AML-193 (cell line): Measurements from ENCODE around the gene HELZ.
"Not testable (repeated sequence)": the region's sequence is repeated elsewhere in the genome, so short reads cannot be mapped to it uniquely, and the experiment has no call there.

Source experiments
- DNase-seq, 2 experiments: peaks; one replicate each; lab custom pipeline; 2025; lab: John Stamatoyannopoulos, UW

HELZ gene

GRCh38 chr17:67116045-67116575 lies 128.9 kb downstream of the HELZ start:
- no peak for DNase-seq

GRCh38 chr17:67115401-67115800 lies 129.6 kb downstream of the HELZ start:
- no peak for DNase-seq

DNA sequence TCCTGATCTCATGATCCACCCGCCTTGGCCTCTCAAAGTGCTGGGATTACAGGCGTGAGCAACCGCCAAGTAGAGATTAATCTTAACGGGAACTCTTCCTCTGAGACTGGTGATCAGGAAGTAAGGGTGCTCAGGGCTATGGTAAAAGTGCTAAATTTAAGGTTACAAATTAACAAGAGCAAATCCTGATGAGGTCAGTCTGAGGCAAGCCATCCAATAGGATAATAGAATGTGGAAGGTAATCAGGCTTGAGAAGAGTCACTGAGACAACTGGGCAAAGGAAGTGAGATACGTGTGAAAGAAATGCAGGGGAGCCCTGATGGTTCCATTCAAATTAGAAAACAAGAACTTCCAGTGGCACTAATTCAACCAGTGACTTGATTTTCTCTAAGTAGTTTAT lies 131.5 kb downstream of the HELZ start:
- DNase-seq = no peak

DNA sequence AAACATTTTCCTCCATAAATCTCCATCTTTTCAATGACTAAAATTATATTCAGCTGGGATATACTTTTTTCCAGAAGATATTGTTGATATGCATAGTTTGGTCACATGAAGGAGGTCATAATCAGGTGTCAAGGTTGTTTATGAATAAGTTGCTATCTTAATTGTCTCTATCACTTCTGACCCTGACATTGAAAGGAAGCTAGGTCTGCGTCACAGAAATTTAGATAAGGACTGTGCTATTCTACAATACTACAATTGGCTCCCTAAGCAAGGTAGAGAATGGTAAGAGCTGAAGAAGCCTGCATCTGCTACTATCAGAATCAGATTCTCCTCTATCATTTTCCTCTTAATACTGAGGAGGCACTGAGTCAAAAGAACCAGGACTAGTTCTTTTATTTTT lies 133.2 kb downstream of the HELZ start:
- DNase-seq = no peak

DNA sequence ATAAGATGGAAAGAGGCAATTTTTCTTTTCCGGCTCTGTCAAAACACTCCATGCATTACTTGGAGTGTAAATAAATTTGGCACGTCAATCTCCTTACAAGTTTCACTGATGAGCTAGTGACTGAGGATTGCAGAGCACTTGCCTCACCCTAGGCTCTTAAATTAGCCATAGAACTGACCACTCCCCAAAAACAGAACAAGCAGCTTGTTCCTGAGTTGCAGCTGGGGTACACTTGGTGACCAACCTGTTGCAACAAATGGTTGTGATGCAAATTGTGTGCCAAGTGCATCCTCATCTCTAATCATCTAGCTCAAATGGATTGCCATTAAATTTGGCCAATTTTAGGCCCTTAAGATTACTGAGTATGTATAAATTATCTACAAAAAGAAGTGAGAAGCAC lies 133.7 kb downstream of the HELZ start:
- DNase-seq = no peak

GRCh38 chr17:67110619-67111018 lies 134.4 kb downstream of the HELZ start:
- DNase-seq = no peak

GRCh38 chr17:67109111-67109510 lies 135.9 kb downstream of the HELZ start:
- DNase-seq = no peak

DNA sequence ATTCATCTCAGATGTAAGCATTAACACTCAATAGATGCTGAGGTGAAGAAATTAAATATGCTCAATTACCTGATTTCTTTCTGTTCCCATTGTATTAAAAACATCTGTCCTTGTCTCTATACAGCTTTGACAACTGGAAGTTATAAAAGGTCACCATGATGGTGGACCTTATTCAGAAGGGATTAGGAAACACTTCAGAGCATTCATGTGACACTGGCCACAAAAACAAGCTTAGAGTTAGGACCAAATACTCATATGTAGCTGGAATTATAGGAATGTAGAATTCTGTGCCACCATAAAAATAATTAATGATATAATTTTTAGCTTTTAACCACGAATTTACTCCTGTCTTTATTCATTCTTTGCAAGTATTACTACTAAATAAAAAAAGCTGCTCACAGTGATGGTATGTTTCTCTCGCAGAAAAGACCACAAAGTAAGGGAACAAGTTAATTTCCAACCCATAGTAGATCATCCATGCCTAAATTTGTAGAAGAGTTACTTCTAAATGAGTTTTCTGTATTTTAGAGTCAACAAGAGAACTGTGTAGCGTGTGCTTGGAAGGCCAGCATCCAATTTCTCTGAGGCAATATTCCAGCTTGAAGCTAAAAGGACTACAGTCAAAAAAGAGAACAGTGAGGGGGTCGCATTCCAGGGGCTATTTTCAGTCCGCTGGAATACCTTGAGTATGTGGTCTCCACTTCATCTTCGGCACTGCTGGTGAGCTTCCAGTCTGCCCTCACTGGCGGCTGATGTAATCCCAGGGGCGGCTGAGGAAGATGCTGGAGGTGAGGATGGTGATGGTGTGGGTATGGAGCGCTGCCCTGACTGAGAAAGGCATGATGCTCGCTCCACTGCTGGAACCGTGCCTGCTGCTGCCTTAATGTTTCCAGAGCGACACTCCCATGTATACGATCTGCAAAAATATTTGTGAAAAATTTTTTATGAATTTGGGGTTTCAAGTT lies 136.9 kb downstream of the HELZ start:
- no peak for DNase-seq

DNA sequence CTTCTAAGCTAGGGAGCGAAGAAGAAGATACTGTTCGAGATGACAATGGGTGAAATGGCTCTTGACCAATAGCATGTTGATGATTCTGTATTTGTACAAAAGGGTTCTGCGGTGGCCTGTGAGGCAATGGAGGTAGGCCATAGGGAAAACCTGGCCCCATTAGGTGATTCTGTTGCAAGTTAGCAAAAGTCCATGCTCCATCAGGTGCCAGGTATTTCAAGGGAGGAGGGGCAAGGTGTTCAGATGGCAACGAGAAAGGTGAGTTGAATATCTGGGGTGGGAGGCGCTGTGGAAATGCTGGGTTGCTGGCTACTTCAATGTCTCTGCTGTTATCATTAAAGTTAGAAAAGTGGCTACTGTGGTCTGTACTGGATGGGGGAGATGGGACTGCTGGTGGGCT lies 137.8 kb downstream of the HELZ start:
- DNase-seq = no peak

DNA sequence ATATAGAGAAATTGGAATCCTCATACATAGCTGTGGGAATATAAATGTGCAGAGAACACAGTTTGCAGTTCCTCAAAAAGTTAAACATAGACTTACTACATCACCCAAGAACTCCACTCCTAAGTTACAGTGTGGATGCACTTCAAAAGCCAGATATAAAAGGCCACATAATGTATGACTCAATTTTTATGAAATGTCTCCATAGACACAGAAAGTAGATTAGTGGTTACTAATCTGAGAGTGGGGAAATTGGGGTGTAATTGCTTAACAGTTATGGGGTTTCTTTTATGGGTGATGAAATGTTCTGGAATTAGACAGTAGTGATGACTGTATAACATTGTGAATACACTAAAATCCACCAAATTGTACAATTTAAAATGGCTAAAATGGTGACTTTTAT lies 139.8 kb downstream of the HELZ start:
- DNase-seq = peak; percentile 97

GRCh38 chr17:67104641-67105040 lies 140.4 kb downstream of the HELZ start:
- DNase-seq = not testable (repeated sequence)

- no peak for DNase-seq
Measured at GRCh38 chr17:67098006-67098405, 147.0 kb downstream of the HELZ start.

DNA sequence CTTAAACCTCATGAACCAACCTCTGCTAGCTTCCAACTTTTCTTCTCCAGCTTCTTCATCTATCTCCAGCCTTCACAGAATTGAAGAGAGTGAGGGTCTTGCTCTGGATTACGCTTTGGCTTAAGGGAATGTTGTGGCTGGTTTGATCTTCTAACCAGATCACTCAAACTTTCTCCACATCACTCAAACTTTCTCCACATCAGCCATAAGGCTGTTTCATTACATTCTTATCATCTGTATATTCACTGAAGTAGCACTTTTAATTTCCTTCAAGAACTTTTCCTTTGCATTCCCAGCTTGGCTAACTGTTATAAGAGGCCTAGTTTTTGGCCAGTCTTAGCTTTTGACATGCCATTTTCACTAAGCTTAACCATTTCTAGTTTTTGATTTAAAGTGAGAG lies 148.4 kb downstream of the HELZ start:
- DNase-seq = no peak

DNA sequence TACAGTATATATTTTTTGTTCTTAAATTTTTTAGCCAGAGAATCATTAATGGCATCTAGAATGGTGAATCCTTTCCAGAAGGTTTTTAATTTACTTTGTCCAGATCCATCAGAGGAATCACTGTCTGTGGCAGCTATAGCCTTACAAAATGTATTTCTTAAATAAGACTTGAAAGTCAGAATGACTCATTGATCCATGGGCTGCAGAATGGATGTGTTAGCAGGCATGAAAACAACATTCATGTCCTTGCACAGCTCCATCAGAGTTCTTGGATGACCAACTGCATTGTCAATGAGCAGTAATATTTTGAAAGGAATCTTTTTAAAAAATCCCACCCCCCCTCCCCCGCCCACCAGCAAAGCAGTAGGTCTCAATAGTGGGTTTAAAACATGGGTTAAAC lies 149.2 kb downstream of the HELZ start:
- no peak for DNase-seq

GRCh38 chr17:67095291-67095690 lies 149.7 kb downstream of the HELZ start:
- not testable (repeated sequence) for DNase-seq

DNA sequence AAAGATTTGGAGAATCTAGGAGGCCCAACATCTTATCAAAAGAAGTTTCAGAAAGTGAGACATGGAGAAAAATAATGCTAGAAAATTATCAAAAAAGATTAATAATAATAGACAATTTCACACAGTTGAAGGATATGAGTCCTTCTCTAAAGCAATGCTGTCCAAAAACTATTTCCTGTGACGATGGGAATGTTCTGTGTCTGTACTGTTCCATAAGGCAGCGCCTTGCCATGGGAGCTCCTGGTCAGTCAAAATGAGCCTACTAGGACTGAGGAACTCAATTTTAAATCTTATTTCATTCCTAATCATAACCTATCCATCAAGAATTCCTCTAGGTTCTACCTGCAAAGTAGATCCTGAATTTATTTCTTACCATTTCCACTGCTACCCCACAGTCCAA lies 151.6 kb downstream of the HELZ start:
- no peak for DNase-seq

DNA sequence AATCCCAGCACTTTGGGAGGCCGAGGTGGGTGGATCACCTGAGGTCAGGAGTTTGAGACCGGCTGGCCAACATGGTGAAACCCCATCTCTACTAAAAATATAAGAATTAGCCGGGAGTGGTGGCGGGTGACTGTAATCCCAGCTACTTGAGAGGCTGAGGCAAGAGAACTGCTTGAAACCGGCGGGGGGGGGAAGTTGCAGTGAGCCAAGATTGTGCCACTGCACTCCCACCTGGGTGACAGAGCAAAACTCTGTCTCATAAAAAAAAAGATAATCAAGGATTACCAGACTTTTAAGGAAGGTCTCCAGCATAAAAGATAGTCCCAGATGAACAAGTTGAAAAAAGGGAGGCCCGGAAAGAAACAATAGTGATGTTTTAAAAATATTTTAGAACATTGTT lies 152.3 kb downstream of the HELZ start:
- not testable (repeated sequence) for DNase-seq

GRCh38 chr17:67092291-67092690 lies 152.7 kb downstream of the HELZ start:
- no peak for DNase-seq

GRCh38 chr17:67090341-67090740 lies 154.7 kb downstream of the HELZ start:
- no peak for DNase-seq

- DNase-seq = no peak
Measured at GRCh38 chr17:67088639-67089038, 156.4 kb downstream of the HELZ start.

DNA sequence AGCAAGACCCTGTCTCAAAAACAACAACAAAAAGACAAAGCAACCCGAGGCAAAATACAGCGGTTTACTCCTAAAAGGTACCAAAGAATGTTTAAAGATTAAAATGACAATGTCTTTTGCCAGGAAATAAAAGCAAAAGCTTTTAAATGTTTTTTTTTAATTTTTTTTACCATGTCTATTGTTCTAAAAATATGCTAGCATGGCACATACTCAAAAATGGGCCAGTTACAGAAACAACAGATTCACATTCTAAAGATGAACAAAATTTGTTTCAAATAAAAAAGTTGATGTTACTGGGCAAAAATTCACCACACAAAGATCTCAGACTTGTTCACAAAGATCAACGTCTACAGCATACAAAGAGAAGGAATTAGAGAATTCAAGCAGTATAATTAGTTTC lies 159.6 kb downstream of the HELZ start:
- no peak for DNase-seq

GRCh38 chr17:67082107-67082506 lies 162.9 kb downstream of the HELZ start:
- DNase-seq = peak in 1 of 2 experiments; percentile 25

DNA sequence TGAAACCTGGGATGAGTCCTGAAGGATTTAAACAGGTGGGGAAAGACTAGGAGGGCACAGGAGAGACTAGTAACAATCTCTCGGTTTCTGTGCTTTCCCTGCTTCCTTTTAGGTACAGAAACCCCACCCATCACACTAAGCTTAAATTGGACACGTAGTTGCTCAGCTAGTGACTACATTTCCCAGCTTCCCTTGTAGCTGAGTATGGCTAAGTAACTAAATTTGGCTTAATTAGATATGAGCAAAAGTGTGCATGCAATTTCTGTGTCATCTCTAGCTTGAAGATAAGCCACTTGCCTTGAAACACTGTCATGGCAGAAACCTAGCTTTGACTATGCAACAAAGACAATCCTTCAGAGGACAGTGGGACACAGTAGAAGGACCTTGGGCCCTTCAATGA lies 164.2 kb downstream of the HELZ start:
- no peak for DNase-seq

- no peak for DNase-seq
Measured at GRCh38 chr17:67079491-67079890, 165.5 kb downstream of the HELZ start.
